OCI-LY1 (cell line): Measurements from ENCODE around the gene LONRF3.
A peak's percentile ranks its signal among the peaks of the same experiment; 100 is the strongest.

Experiments
- EZH2 ChIP-seq: fragments of 200-600 bp; sonication (generic), shearing (Covaris generic); IDR thresholded peaks from 2 replicates; pipeline ENCODE4 v1.8.0; 2017; ENCODE audit warnings: borderline replicate concordance, mixed run types, mild to moderate bottlenecking, antibody characterized with exemption, low read length, moderate library complexity, mixed read lengths
- TF ChIP-seq, protein P1 (sequence below): fragments of 200-600 bp; sonication (generic), shearing (Covaris generic); IDR thresholded peaks from 2 replicates; pipeline ENCODE4 v1.5.1; 2017; ENCODE audit warnings: mild to moderate bottlenecking, antibody characterized with exemption, low read length, moderate library complexity, mixed read lengths

DNA sequence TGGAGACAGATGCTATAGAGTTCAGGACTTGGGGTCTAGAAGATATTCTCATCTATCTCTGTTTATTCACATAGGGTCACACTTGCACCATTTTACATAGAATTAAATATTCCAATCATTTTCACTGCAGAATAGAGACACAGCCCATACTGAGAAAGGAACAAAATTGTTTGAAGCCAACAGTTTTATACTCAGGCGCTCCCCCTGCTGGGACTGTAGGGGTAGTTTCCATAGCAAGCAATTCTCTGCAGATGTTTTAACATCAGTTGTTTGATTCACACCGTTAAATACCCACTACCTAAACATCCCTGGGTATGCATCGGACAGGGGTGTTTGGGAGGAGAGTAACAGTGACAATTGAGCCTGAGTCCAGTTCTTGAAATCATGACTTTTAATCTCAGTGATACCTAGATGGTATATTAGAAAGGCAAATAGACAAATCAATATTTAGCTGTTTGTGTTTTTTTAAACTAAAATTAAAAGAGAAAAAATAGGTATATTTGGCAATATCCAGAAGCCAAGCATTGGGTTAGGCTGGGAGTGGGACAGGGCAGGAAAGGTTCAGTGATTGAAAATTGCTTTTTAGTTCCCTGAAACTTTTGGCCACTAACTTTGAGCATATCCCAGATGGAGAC lies 33.8 kb downstream of the LONRF3 start:
- TF ChIP-seq, protein P1, sequence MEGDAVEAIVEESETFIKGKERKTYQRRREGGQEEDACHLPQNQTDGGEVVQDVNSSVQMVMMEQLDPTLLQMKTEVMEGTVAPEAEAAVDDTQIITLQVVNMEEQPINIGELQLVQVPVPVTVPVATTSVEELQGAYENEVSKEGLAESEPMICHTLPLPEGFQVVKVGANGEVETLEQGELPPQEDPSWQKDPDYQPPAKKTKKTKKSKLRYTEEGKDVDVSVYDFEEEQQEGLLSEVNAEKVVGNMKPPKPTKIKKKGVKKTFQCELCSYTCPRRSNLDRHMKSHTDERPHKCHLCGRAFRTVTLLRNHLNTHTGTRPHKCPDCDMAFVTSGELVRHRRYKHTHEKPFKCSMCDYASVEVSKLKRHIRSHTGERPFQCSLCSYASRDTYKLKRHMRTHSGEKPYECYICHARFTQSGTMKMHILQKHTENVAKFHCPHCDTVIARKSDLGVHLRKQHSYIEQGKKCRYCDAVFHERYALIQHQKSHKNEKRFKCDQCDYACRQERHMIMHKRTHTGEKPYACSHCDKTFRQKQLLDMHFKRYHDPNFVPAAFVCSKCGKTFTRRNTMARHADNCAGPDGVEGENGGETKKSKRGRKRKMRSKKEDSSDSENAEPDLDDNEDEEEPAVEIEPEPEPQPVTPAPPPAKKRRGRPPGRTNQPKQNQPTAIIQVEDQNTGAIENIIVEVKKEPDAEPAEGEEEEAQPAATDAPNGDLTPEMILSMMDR, result peak; percentile 56
- no peak for TF ChIP-seq EZH2
